ENCODE measurements around the gene CPVL. TPM values are rescaled to one million over a fixed set of nuclear protein-coding genes. Genes with fewer than 3 reads are reported as not detected.

The CPVL gene
- total RNA-seq, 1 experiment from 2014 or later = 10.3 TPM

DNA sequence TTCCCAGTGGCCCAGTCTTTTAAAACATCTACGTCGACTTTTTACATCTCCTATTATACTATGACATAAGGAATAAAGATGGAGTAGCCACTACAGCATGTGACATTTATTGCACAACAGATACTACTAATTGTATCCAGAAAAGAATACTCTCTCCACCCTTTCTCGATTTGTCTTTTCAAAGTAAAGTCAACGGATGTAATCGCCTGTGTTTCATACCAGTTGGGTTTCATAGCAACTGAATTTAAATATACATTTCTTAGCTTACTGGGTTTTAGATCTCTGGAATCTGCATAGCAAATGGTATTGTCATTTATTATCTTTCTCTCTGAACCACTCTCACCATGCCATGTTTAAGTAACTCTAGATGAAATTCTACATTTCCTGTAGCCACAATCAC, 101.8 kb downstream of the CPVL start:
- H3K27me3 ChIP-seq (ENCODE audit: insufficient read depth, low read length) = no peaks in the 10 kb centered on the region
- RAD21 ChIA-PET (ENCODE audit: low non-redundant PET in 1 of 2, low total read pairs in 2 of 2, uncharacterized antibody in 2 of 2, unreplicated experiment in 2 of 2) = no interaction called here
- POLR2A ChIA-PET = no interaction called here

DNA sequence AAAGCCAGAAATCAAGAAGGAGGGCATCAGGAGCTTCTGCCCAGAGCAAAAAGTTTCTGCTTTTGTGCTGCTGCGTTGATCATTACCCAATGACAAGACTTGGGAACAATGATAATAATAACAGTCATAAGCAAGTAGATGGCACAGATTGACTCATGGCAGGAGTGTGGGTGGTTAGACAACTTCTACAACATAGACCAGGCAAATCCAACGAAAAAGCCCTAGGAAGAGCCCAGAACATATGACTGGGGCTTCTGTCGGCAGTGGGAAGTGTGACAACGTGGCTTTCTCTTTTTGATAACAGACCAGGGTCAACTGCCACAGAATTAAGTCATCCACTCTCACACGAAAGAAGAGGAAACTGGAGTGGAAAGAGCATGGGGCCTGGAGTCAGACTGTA, 102.8 kb downstream of the CPVL start:
- RAD21 ChIA-PET (ENCODE audit: low non-redundant PET in 1 of 2, low total read pairs in 2 of 2, uncharacterized antibody in 2 of 2, unreplicated experiment in 2 of 2) = no interaction called here
- ATAC-seq = no peak
- TF ChIP-seq, protein P1, sequence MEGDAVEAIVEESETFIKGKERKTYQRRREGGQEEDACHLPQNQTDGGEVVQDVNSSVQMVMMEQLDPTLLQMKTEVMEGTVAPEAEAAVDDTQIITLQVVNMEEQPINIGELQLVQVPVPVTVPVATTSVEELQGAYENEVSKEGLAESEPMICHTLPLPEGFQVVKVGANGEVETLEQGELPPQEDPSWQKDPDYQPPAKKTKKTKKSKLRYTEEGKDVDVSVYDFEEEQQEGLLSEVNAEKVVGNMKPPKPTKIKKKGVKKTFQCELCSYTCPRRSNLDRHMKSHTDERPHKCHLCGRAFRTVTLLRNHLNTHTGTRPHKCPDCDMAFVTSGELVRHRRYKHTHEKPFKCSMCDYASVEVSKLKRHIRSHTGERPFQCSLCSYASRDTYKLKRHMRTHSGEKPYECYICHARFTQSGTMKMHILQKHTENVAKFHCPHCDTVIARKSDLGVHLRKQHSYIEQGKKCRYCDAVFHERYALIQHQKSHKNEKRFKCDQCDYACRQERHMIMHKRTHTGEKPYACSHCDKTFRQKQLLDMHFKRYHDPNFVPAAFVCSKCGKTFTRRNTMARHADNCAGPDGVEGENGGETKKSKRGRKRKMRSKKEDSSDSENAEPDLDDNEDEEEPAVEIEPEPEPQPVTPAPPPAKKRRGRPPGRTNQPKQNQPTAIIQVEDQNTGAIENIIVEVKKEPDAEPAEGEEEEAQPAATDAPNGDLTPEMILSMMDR (IDR thresholded peaks at IDR 0.05 in 2 of 3, conservative IDR thresholded peaks at IDR 0.05 in 1 of 3; ENCODE audit: borderline replicate concordance in 1 of 3, insufficient read depth in 1 of 3, low read depth in 2 of 3, low read length in 2 of 3) = no peak
- no peak for TF ChIP-seq ZFX (IDR thresholded peaks at IDR 0.05)
- TF ChIP-seq, protein P2, sequence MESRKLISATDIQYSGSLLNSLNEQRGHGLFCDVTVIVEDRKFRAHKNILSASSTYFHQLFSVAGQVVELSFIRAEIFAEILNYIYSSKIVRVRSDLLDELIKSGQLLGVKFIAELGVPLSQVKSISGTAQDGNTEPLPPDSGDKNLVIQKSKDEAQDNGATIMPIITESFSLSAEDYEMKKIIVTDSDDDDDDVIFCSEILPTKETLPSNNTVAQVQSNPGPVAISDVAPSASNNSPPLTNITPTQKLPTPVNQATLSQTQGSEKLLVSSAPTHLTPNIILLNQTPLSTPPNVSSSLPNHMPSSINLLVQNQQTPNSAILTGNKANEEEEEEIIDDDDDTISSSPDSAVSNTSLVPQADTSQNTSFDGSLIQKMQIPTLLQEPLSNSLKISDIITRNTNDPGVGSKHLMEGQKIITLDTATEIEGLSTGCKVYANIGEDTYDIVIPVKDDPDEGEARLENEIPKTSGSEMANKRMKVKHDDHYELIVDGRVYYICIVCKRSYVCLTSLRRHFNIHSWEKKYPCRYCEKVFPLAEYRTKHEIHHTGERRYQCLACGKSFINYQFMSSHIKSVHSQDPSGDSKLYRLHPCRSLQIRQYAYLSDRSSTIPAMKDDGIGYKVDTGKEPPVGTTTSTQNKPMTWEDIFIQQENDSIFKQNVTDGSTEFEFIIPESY (IDR thresholded peaks at IDR 0.05; ENCODE audit: extremely low read depth, insufficient replicate concordance, low read length) = no peak
- TF ChIP-seq CBX3 (IDR thresholded peaks at IDR 0.05; ENCODE audit: low read depth) = no peak
- TF ChIP-seq CEBPB (IDR thresholded peaks at IDR 0.05; ENCODE audit: low read depth) = no peak
- TF ChIP-seq EGR1 (IDR thresholded peaks at IDR 0.05; ENCODE audit: low read depth) = no peak
- TF ChIP-seq ELF1 (IDR thresholded peaks at IDR 0.05; ENCODE audit: borderline replicate concordance, low read depth) = no peak
- no peak for TF ChIP-seq ZNF274 (IDR thresholded peaks at IDR 0.05; ENCODE audit: low read depth, low read length)
- TF ChIP-seq TCF7L2 (IDR thresholded peaks at IDR 0.05; ENCODE audit: borderline replicate concordance, extremely low read depth, insufficient read depth, insufficient read length) = no peak
- no peak for TF ChIP-seq SIN3A (IDR thresholded peaks at IDR 0.05; ENCODE audit: low read depth)
- TF ChIP-seq RAD21 (IDR thresholded peaks at IDR 0.05; ENCODE audit: low read depth) = no peak
- no peak for TF ChIP-seq EZH2phosphoT487 (IDR thresholded peaks at IDR 0.05; ENCODE audit: borderline replicate concordance)
- TF ChIP-seq YY1 (IDR thresholded peaks at IDR 0.05; ENCODE audit: extremely low read depth, insufficient replicate concordance, low read depth, low read length) = no peak
- no peak for TF ChIP-seq JUND (IDR thresholded peaks at IDR 0.05)
- TF ChIP-seq, protein P3, sequence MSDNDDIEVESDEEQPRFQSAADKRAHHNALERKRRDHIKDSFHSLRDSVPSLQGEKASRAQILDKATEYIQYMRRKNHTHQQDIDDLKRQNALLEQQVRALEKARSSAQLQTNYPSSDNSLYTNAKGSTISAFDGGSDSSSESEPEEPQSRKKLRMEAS (IDR thresholded peaks at IDR 0.05) = no peak

More for the DNA sequence above, 101.8 kb downstream of the CPVL start:
- no peak for TF ChIP-seq EZH2 (IDR thresholded peaks at IDR 0.05)
- Histone ChIP-seq H3K9me2 (ENCODE audit: insufficient read depth) (no peaks in the 10 kb centered on the region), H4K20me1 (ENCODE audit: insufficient read depth) (no peaks in the 10 kb centered on the region), H3K36me3 (ENCODE audit: control insufficient read depth in 1 of 2, insufficient read depth in 2 of 2, low read length in 2 of 2) (no peaks in the 10 kb centered on the region), H3K79me2 (ENCODE audit: insufficient read depth, low read length) (no peaks in the 10 kb centered on the region), H3K4me3 (replicated peaks in 1 of 2; ENCODE audit: low read depth in 1 of 2, low read length in 2 of 2) (no peak overlapping the region), H3K9ac (ENCODE audit: low read length) (no peak overlapping the region), H3K4me2 (ENCODE audit: low read length) (no peak overlapping the region), H2AFZ (ENCODE audit: low read depth, low read length, poor library complexity, severe bottlenecking) (no peak overlapping the region), H3K9me3 (ENCODE audit: control insufficient read depth in 1 of 2, insufficient read depth in 1 of 2, low read depth in 1 of 2, low read length in 2 of 2) (no peaks in the 10 kb centered on the region), H3K27ac (ENCODE audit: low read depth, low read length) (no peak overlapping the region), H3K4me1 (ENCODE audit: control insufficient read depth in 1 of 2, insufficient read depth in 2 of 2, low read length in 2 of 2) (no peaks in the 10 kb centered on the region)
- CTCF ChIA-PET = no interaction called here
- intact Hi-C loops (cut with micrococcal nuclease) = no loop called here
- DNase-seq (ENCODE audit: low read depth, low spot score) (no peak), ATAC-seq (no peak)
- BruUV-seq (replicated peaks) = no TSS peak

More for the DNA sequence above, 102.8 kb downstream of the CPVL start:
- Histone ChIP-seq H3K4me1 (ENCODE audit: control insufficient read depth in 1 of 2, insufficient read depth in 2 of 2, low read length in 2 of 2) (no peaks in the 10 kb centered on the region), H4K20me1 (ENCODE audit: insufficient read depth) (no peaks in the 10 kb centered on the region), H3K27me3 (ENCODE audit: insufficient read depth, low read length) (no peaks in the 10 kb centered on the region), H3K36me3 (ENCODE audit: control insufficient read depth in 1 of 2, insufficient read depth in 2 of 2, low read length in 2 of 2) (no peaks in the 10 kb centered on the region), H3K9ac (ENCODE audit: low read length) (no peak overlapping the region), H3K4me3 (replicated peaks in 1 of 2; ENCODE audit: low read depth in 1 of 2, low read length in 2 of 2) (no peak overlapping the region), H3K9me2 (ENCODE audit: insufficient read depth) (no peaks in the 10 kb centered on the region), H3K9me3 (ENCODE audit: control insufficient read depth in 1 of 2, insufficient read depth in 1 of 2, low read depth in 1 of 2, low read length in 2 of 2) (no peaks in the 10 kb centered on the region), H2AFZ (ENCODE audit: low read depth, low read length, poor library complexity, severe bottlenecking) (no peak overlapping the region), H3K79me2 (ENCODE audit: insufficient read depth, low read length) (no peaks in the 10 kb centered on the region), H3K27ac (ENCODE audit: low read depth, low read length) (no peak overlapping the region), H3K4me2 (ENCODE audit: low read length) (no peak overlapping the region)
- ChIA-PET CTCF (no interaction called here), POLR2A (no interaction called here)
- BruUV-seq (replicated peaks) = no TSS peak
- no peak for DNase-seq (ENCODE audit: low read depth, low spot score)
- intact Hi-C loops (cut with micrococcal nuclease) = no loop called here
